ENCODE data around the gene TLL2. TPM values are rescaled to one million over a fixed set of nuclear protein-coding genes. Genes with fewer than 3 reads are reported as not detected.

Gene TLL2
- total RNA-seq, 1 experiment from 2014 or later: 0.11 TPM

DNA sequence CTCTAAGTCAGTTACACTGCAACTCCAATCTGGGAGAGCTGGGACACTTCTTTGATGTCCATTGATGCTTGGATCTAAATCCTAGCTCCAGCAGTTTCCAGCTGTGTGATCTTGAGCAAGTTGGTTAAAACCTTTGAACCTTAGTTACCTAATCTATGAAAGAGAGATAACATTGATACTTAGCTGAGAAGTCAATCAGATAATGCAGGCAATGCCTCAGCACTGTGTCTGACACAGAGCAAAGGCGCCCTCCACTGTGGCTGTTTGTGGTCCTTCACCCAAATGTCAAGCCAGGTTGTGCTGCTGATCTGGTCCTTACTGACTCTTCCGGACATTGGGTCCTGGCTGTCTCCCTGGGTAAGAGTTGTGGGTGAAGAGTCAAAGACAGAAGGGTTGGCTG lies 189.3 kb downstream of the TLL2 start:
- DNase-seq (ENCODE audit: low read depth): no peak

DNA sequence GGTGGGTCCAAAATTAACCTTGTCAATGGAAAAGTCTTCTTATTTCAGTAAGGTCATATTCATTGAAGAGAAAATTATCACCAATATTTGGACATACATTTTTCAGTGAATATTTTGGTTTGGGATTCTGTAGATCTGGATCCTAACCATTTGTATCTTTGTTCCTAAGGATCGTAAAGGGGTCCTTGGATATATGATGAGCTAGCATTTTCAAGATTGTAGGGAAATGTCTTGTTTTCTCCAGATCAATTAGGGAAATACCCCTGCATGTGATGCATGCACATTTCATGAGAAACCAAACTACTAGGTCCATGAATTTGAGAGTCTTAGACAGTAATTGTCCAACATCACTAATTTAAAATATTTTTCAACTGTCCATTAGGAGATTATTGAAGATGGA lies 191.5 kb downstream of the TLL2 start:
- DNase-seq (ENCODE audit: low read depth): no peak

DNA sequence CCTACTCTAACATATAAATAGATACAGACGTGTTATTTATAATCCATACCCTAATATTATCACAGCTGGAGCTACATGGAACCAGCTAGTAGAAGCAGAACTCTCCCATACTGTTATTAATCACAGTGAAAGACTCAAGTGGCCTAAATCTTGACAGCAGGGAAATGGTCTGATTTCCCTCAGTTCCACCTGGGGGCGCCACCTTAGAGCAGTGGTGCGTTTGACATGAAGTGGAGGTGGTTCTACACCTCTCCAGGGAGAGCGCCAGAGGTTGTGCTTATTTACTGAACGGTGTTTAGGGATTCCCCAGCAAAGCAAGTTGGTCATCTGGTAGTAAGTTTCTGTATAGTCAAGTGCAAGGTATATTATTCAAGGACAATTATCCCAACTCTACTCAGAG lies 191.9 kb downstream of the TLL2 start:
- DNase-seq (ENCODE audit: low read depth): no peak

DNA sequence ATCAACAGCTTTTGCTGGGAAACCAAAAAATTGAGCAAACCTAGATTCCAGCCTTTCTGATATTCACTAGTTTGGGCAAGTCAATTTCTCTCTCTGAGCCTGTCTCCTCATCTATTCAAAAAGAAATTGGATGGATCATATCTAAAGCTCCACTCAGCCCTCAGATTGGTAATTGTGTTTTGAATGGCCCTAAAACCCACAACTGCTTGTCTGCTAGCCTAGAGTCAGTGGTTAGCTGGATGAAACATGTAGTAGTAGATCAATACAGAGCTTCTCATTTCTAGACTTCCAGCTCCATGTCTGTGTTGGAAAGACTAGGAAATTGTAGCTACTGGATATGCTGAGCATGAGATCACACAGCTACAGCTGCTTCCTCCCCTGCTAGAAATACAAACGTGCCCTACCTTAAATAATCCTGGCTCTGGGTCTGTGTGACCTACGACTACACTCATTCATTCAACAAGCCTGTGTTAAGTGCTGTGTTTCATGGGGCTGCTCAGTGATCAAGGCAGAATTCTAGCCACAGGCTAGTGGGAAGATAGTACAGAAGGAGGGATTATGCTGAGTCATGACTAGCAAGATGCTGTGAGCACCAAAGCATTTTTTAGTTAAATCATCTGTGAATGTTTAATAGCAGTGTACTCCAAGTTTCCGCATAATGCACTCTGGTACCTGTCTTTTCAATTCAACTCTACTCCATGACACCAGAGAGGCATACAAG lies 193.8 kb downstream of the TLL2 start:
- DNase-seq (ENCODE audit: low read depth): no peak

DNA sequence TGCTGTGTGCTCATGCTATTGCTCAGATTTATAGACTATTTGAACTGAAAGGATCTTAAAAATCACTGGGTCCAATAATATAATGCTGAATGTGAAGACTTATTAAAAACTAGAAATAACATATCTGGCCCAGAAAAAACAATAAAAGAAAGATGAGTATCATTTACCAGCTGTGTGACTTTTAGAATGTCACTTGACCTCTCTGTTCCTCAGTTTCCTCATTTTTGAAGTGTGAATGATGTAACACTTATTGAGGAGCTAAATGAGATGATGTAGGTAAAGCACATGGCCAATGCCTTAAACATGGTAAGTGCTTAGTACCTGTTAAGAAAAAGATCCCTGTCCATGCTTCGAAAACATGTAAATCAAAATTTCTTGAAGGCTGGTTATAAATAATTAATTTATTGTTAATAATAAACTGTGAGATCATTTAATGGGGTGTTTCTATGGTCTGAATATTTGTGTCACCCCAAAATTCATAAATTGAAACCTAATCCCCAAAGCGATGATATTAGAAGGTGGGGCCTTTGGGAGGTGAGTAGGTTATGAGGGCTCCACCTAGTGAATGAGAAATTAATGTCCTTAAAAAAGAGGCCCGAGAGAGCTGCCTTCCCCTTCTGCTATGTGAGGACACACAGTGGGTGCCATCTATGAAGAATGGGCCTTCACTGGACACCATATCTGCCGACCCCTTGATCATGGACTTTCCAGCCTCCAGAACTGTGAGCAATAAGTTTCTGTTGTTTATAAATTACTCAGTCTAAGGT lies 196.5 kb downstream of the TLL2 start:
- DNase-seq (ENCODE audit: low read depth): no peak

Other genes with a start within 250 kb of the TLL2 start
- not detected in 2 replicates for gene BLNK, start 242.4 kb downstream of the TLL2 start, total RNA-seq (2014; rRNA removed)
- gene DNTT, start 209.5 kb downstream of the TLL2 start, total RNA-seq (2014; rRNA removed): not detected in 2 replicates
- not detected in 2 replicates for gene OPALIN, start 154.9 kb downstream of the TLL2 start, total RNA-seq (2014; rRNA removed)
- 89.2 and 117 TPM in 2 replicates for gene TM9SF3, start 73.1 kb upstream of the TLL2 start, total RNA-seq (2014; rRNA removed)
- 0.11 TPM in 1 of 2 replicates, not detected in the other for gene PIK3AP1, start 206.6 kb upstream of the TLL2 start, total RNA-seq (2014; rRNA removed)